HEK293 (cell line): ENCODE results near the gene ZNF471.

ENCODE experiments used
- CTCF ChIA-PET: fragments of 350-600 bp; formaldehyde crosslinking; extraction: SDS; loops from one replicate; lab custom pipeline; 2021; ENCODE audit warnings: antibody characterized with exemption; lab: Yijun Ruan, JAX
- POLR2A ChIA-PET: fragments of 300-600 bp; formaldehyde crosslinking; extraction: SDS; loops from one replicate; lab custom pipeline; 2020; ENCODE audit warnings: antibody characterized with exemption, inconsistent platforms; lab: Yijun Ruan, JAX
- H3K27ac ChIP-seq: fragments of 200-500 bp; sonication (Bioruptor generic); 2 replicates; pipeline ENCODE4 v1.5.1; 2014; ENCODE audit warnings: low read depth, low read length, control low read depth, inconsistent platforms; ENCODE audit errors: extremely low read depth
- H3K36me3 ChIP-seq, 2 experiments: fragments of 200-500 bp in 1 of 2; sonication (Bioruptor generic) in 1 of 2; 1 replicate in 1 of 2; 2 replicates in 1 of 2; pipeline ENCODE4 v1.5.1; 2014 to 2017; ENCODE audit warnings: inconsistent platforms in 2 of 2, low read length in 2 of 2; ENCODE audit not compliant: control insufficient read depth in 2 of 2, insufficient read depth in 1 of 2
- H3K4me1 ChIP-seq: fragments of 200-500 bp; sonication (Bioruptor generic); 2 replicates; pipeline ENCODE4 v1.5.1; 2014; ENCODE audit warnings: mild to moderate bottlenecking, low read length, inconsistent platforms; ENCODE audit not compliant: control insufficient read depth, insufficient read depth
- H3K4me3 ChIP-seq: 2 replicates; pipeline ENCODE4 v1.5.1; 2011; ENCODE audit warnings: low read depth, mild to moderate bottlenecking, control low read depth, low read length, moderate library complexity
- H3K9me3 ChIP-seq: fragments of 200-500 bp; sonication (Bioruptor generic); 2 replicates; pipeline ENCODE4 v1.5.1; 2014; ENCODE audit warnings: low read depth, low read length, inconsistent platforms; ENCODE audit not compliant: control insufficient read depth, insufficient read depth
- AEBP2 ChIP-seq: fragments of 450-650 bp; formaldehyde crosslinking; IDR thresholded peaks from 2 replicates; pipeline ENCODE4 v1.5.1; 2016; ENCODE audit warnings: missing biosample characterization, missing genetic modification characterization, borderline replicate concordance
- BCL11B ChIP-seq: fragments of 450-650 bp; formaldehyde crosslinking; IDR thresholded peaks from 2 replicates; pipeline ENCODE4 v1.5.1; 2016; ENCODE audit warnings: low read depth, missing biosample characterization, missing genetic modification characterization
- KLF9 ChIP-seq: fragments of 450-650 bp; formaldehyde crosslinking; IDR thresholded peaks from 2 replicates; pipeline ENCODE4 v1.5.1; 2016; ENCODE audit warnings: missing biosample characterization, missing genetic modification characterization, low read depth
- PRDM2 ChIP-seq: fragments of 450-650 bp; formaldehyde crosslinking; IDR thresholded peaks from 2 replicates; pipeline ENCODE4 v1.5.1; 2016; ENCODE audit warnings: missing biosample characterization, missing genetic modification characterization, borderline replicate concordance
- REPIN1 ChIP-seq: fragments of 450-650 bp; formaldehyde crosslinking; IDR thresholded peaks from 2 replicates; pipeline ENCODE4 v1.5.1; 2017; ENCODE audit warnings: missing biosample characterization, missing genetic modification characterization, low read depth
- ZBTB1 ChIP-seq: fragments of 450-650 bp; formaldehyde crosslinking; IDR thresholded peaks from 2 replicates; pipeline ENCODE4 v1.5.1; 2016; ENCODE audit warnings: missing biosample characterization, missing genetic modification characterization
- ZBTB17 ChIP-seq: fragments of 450-650 bp; formaldehyde crosslinking; IDR thresholded peaks from 2 replicates; pipeline ENCODE4 v1.5.1; 2016; ENCODE audit warnings: missing biosample characterization, missing genetic modification characterization
- ZBTB21 ChIP-seq: fragments of 450-650 bp; formaldehyde crosslinking; IDR thresholded peaks from 2 replicates; pipeline ENCODE4 v1.5.1; 2017; ENCODE audit warnings: missing biosample characterization, missing genetic modification characterization
- ZNF132 ChIP-seq: fragments of 450-650 bp; formaldehyde crosslinking; IDR thresholded peaks from 2 replicates; pipeline ENCODE4 v1.5.1; 2017; ENCODE audit warnings: missing biosample characterization, missing genetic modification characterization, borderline replicate concordance
- ZNF133 ChIP-seq: fragments of 450-650 bp; formaldehyde crosslinking; IDR thresholded peaks from 2 replicates; pipeline ENCODE4 v1.5.1; 2016; ENCODE audit warnings: missing biosample characterization, missing genetic modification characterization
- ZNF184 ChIP-seq: fragments of 450-650 bp; IDR thresholded peaks from 2 replicates; pipeline ENCODE4 v1.5.1; 2018; ENCODE audit warnings: missing biosample characterization, mild to moderate bottlenecking, missing genetic modification characterization
- ZNF211 ChIP-seq: fragments of 450-650 bp; formaldehyde crosslinking; IDR thresholded peaks from 2 replicates; pipeline ENCODE4 v1.5.1; 2016; ENCODE audit warnings: low read depth, missing biosample characterization, missing genetic modification characterization
- ZNF248 ChIP-seq: fragments of 450-650 bp; formaldehyde crosslinking; IDR thresholded peaks from 2 replicates; pipeline ENCODE4 v1.5.1; 2017; ENCODE audit warnings: missing biosample characterization, missing genetic modification characterization
- ZNF654 ChIP-seq: fragments of 450-650 bp; formaldehyde crosslinking; IDR thresholded peaks from 2 replicates; pipeline ENCODE4 v1.5.1; 2016; ENCODE audit warnings: low read depth, missing biosample characterization, missing genetic modification characterization
- TF ChIP-seq, protein P1 (sequence below): fragments of 450-650 bp; formaldehyde crosslinking; IDR thresholded peaks from 2 replicates; pipeline ENCODE4 v1.5.1; 2016; ENCODE audit warnings: missing biosample characterization, missing genetic modification characterization
- TF ChIP-seq, protein P2 (sequence below): sonication (generic); formaldehyde crosslinking; IDR thresholded peaks from 2 replicates; pipeline ENCODE4 v1.8.1; 2022; ENCODE audit warnings: mild to moderate bottlenecking, moderate library complexity, missing genetic modification reagents

Gene ZNF471

GRCh38 chr19:56547535-56547934, 39.9 kb downstream of the ZNF471 start:
- H3K4me3 ChIP-seq, result no peak overlapping the region
- ChIA-PET CTCF (no interaction called here), POLR2A (no interaction called here)
- H3K27ac ChIP-seq, result no peak overlapping the region
- H3K4me1 ChIP-seq, result no peaks in the 10 kb centered on the region
- TF ChIP-seq, protein P1, sequence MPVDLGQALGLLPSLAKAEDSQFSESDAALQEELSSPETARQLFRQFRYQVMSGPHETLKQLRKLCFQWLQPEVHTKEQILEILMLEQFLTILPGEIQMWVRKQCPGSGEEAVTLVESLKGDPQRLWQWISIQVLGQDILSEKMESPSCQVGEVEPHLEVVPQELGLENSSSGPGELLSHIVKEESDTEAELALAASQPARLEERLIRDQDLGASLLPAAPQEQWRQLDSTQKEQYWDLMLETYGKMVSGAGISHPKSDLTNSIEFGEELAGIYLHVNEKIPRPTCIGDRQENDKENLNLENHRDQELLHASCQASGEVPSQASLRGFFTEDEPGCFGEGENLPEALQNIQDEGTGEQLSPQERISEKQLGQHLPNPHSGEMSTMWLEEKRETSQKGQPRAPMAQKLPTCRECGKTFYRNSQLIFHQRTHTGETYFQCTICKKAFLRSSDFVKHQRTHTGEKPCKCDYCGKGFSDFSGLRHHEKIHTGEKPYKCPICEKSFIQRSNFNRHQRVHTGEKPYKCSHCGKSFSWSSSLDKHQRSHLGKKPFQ, result no peak
- TF ChIP-seq ZNF132 (tag by site-specific recombination) (no peak), PRDM2 (tag by site-specific recombination) (no peak), KLF9 (no peak), ZNF248 (no peak), ZNF184 (tag by site-specific recombination) (no peak), REPIN1 (tag by site-specific recombination) (no peak), AEBP2 (no peak), ZNF654 (tag by site-specific recombination) (no peak), ZBTB21 (tag by site-specific recombination) (no peak), ZNF133 (no peak), ZNF211 (tag by site-specific recombination) (no peak), ZBTB17 (tag by site-specific recombination) (no peak), ZBTB1 (tag by site-specific recombination) (no peak), BCL11B (tag by site-specific recombination) (no peak)
- TF ChIP-seq, protein P2, sequence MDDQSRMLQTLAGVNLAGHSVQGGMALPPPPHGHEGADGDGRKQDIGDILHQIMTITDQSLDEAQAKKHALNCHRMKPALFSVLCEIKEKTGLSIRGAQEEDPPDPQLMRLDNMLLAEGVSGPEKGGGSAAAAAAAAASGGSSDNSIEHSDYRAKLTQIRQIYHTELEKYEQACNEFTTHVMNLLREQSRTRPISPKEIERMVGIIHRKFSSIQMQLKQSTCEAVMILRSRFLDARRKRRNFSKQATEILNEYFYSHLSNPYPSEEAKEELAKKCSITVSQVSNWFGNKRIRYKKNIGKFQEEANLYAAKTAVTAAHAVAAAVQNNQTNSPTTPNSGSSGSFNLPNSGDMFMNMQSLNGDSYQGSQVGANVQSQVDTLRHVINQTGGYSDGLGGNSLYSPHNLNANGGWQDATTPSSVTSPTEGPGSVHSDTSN, result no peak
- TF ChIP-seq, all 188 proteins: peak for 0
- peaks cover 44 to 87% of the 10 kb centered on the region in 2 experiments for H3K36me3 ChIP-seq
- H3K9me3 ChIP-seq, result peaks cover 3% of the 10 kb centered on the region
